Lower lobe of right lung (tissue), 2 donors: ENCODE measurements around the gene DCAF8L2. TPM values are rescaled to one million over a fixed set of nuclear protein-coding genes. Genes with fewer than 3 reads are reported as not detected.
"Not testable (repeated sequence)": the region's sequence is repeated elsewhere in the genome, so short reads cannot be mapped to it uniquely, and the experiment has no call there.

Experiments
- ATAC-seq, 2 donors: fragments of 200-7000 bp; cut with Tn5 transposase; one replicate each; pipeline ENCODE4 v1.9.1; 2020 to 2022; ENCODE audit warnings: mild to moderate bottlenecking in 2 of 2, moderate library complexity in 2 of 2
- DNase-seq: peaks from one replicate; pipeline ENCODE4 v3.0.0-alpha.2; 2020
- H3K27ac ChIP-seq: fragments of 200-600 bp; one replicate; pipeline ENCODE4 v1.8.0; 2022
- H3K27me3 ChIP-seq: fragments of 200-600 bp; one replicate; pipeline ENCODE4 v1.8.0; 2022; ENCODE audit warnings: low read depth
- H3K36me3 ChIP-seq: fragments of 200-600 bp; one replicate; pipeline ENCODE4 v1.8.0; 2022; ENCODE audit warnings: mild to moderate bottlenecking
- H3K4me1 ChIP-seq: fragments of 200-600 bp; one replicate; pipeline ENCODE4 v1.8.0; 2022
- H3K4me3 ChIP-seq: fragments of 200-600 bp; one replicate; pipeline ENCODE4 v1.8.0; 2022; ENCODE audit warnings: mild to moderate bottlenecking
- H3K9me3 ChIP-seq: fragments of 200-600 bp; one replicate; pipeline ENCODE4 v1.8.0; 2022
- CTCF ChIP-seq: fragments of 200-600 bp; IDR thresholded peaks from one replicate; pipeline ENCODE4 v1.8.0; 2022; ENCODE audit warnings: antibody characterized with exemption, mild to moderate bottlenecking
- intact Hi-C: fragments of 100-400 bp; cut with DNase I; formaldehyde crosslinking; loops from one replicate; pipeline ENCODE4 v1.11.0; 2022
- total RNA-seq: library from RNA; stranded (reverse); fragmentation: NEBNext Ultra II Directional; extraction: Animal tissue kit (Norgen Biotek cat#: 25700); gene quantifications from one replicate; pipeline ENCODE4 v1.2.1, GENCODE V29; 2021
- donor health status: DM: no; HTN: yes; CAD: no; lungs with severe emphysema.

The DCAF8L2 gene
- total RNA-seq, 1 donor from 2014 or later = not detected

- Histone ChIP-seq H3K4me3 (no peak overlapping the region), H3K27me3 (no peaks in the 10 kb centered on the region), H3K9me3 (no peaks in the 10 kb centered on the region), H3K4me1 (no peaks in the 10 kb centered on the region), H3K27ac (no peak overlapping the region), H3K36me3 (no peaks in the 10 kb centered on the region)
- intact Hi-C loops = no loop called here
- ATAC-seq (no peak), DNase-seq (no peak)
- no peak for TF ChIP-seq CTCF
These were observed 125.5 kb downstream of the DCAF8L2 start for GRCh38 chrX:27715610-27716009.

GRCh38 chrX:27728291-27728690 is 138.1 kb downstream of the DCAF8L2 start:
- no peak for TF ChIP-seq CTCF
- H3K27ac ChIP-seq = no peak overlapping the region
- H3K27me3 ChIP-seq = no peaks in the 10 kb centered on the region
- H3K36me3 ChIP-seq = no peaks in the 10 kb centered on the region
- no peak for ATAC-seq
- H3K4me1 ChIP-seq = no peaks in the 10 kb centered on the region
- intact Hi-C loops = no loop called here
- H3K9me3 ChIP-seq = no peaks in the 10 kb centered on the region
- DNase-seq = no peak
- no peak overlapping the region for H3K4me3 ChIP-seq

- no peak overlapping the region for H3K4me3 ChIP-seq
- ATAC-seq (no peak), DNase-seq (no peak)
- H3K27me3 ChIP-seq = no peaks in the 10 kb centered on the region
- no peak overlapping the region for H3K27ac ChIP-seq
- no peak for TF ChIP-seq CTCF
- intact Hi-C loops = no loop called here
- no peaks in the 10 kb centered on the region for H3K36me3 ChIP-seq
- no peaks in the 10 kb centered on the region for H3K4me1 ChIP-seq
- H3K9me3 ChIP-seq = no peaks in the 10 kb centered on the region
These were observed 141.8 kb downstream of the DCAF8L2 start for GRCh38 chrX:27731962-27732361.

- intact Hi-C loops = no loop called here
- no peaks in the 10 kb centered on the region for H3K9me3 ChIP-seq
- ATAC-seq (no peak), DNase-seq (no peak)
- no peaks in the 10 kb centered on the region for H3K4me1 ChIP-seq
- no peak overlapping the region for H3K4me3 ChIP-seq
- no peaks in the 10 kb centered on the region for H3K36me3 ChIP-seq
- TF ChIP-seq CTCF = no peak
- no peak overlapping the region for H3K27ac ChIP-seq
- H3K27me3 ChIP-seq = no peaks in the 10 kb centered on the region
These were observed 145.8 kb downstream of the DCAF8L2 start for GRCh38 chrX:27735914-27736313.

GRCh38 chrX:27740933-27741332 is 150.8 kb downstream of the DCAF8L2 start:
- ATAC-seq = no peak
- DNase-seq = no peak
- no peak overlapping the region for H3K4me3 ChIP-seq
- H3K27me3 ChIP-seq = no peaks in the 10 kb centered on the region
- H3K27ac ChIP-seq = no peak overlapping the region
- intact Hi-C loops = no loop called here
- H3K4me1 ChIP-seq = no peaks in the 10 kb centered on the region
- no peak for TF ChIP-seq CTCF
- H3K36me3 ChIP-seq = no peaks in the 10 kb centered on the region
- H3K9me3 ChIP-seq = no peaks in the 10 kb centered on the region

- H3K4me1 ChIP-seq, DNase-seq, H3K4me3 ChIP-seq, H3K36me3 ChIP-seq, H3K27ac ChIP-seq, ATAC-seq, H3K27me3 ChIP-seq, intact Hi-C loops, H3K9me3 ChIP-seq: not testable (repeated sequence)
These were observed 153.4 kb downstream of the DCAF8L2 start for GRCh38 chrX:27743521-27743920.
